SK-N-SH (cell line): ENCODE data around the gene CARD19. TPM values are rescaled to one million over a fixed set of nuclear protein-coding genes. Genes with fewer than 3 reads are reported as not detected.

ENCODE experiments used
- CTCF ChIA-PET: fragments of 300-600, 350-600 bp; formaldehyde crosslinking; extraction: SDS; loops from one replicate; lab custom pipeline; 2021; lab: Yijun Ruan, JAX
- POLR2A ChIA-PET: fragments of 350-600 bp; sonication (Branson Sonifier 250); formaldehyde crosslinking; extraction: SDS; loops from one replicate; lab custom pipeline; 2020; ENCODE audit warnings: antibody characterized with exemption, inconsistent platforms; lab: Yijun Ruan, JAX
- DNase-seq: peaks from one replicate; pipeline ENCODE4 v3.0.0; 2012
- H2AFZ ChIP-seq: fragments of 200-600 bp; sonication (generic); 2 replicates; pipeline ENCODE4 v1.8.1; 2016; ENCODE audit warnings: antibody characterized with exemption, mild to moderate bottlenecking, low read depth
- H3F3A ChIP-seq: fragments of 200-600 bp; sonication (generic); replicated peaks from 2 replicates; pipeline ENCODE3; 2016; ENCODE audit warnings: antibody characterized with exemption, mild to moderate bottlenecking; ENCODE audit not compliant: insufficient read depth
- H3K27ac ChIP-seq, 2 experiments: fragments of 200-500 bp in 1 of 2; fragments of 200-600 bp in 1 of 2; sonication (Bioruptor generic) in 1 of 2; sonication (generic), shearing (Covaris generic) in 1 of 2; 2 replicates each; pipeline versions ENCODE4 v1.5.1 to v1.6.1; 2014 to 2016; ENCODE audit warnings: low read depth in 2 of 2, inconsistent platforms in 1 of 2, low read length in 1 of 2, mild to moderate bottlenecking in 1 of 2, mixed read lengths in 1 of 2
- H3K27me3 ChIP-seq: fragments of 200-600 bp; sonication (generic), shearing (Covaris generic); 2 replicates; pipeline ENCODE4 v1.6.1; 2016; ENCODE audit warnings: mixed run types; ENCODE audit not compliant: insufficient read depth
- H3K36me3 ChIP-seq, 2 experiments: fragments of 200-500 bp in 1 of 2; fragments of 200-600 bp in 1 of 2; sonication (Bioruptor generic) in 1 of 2; sonication (generic) in 1 of 2; replicated peaks in 1 of 2; 2 replicates each; pipeline versions ENCODE3 to v1.5.1; 2014 to 2016; ENCODE audit warnings: low read length in 1 of 2, mild to moderate bottlenecking in 1 of 2; ENCODE audit not compliant: insufficient read depth in 2 of 2, control insufficient read depth in 1 of 2
- H3K4me1 ChIP-seq, 2 experiments: fragments of 200-500 bp in 1 of 2; fragments of 200-600 bp in 1 of 2; sonication (Bioruptor generic) in 1 of 2; sonication (generic), shearing (Covaris generic) in 1 of 2; 2 replicates each; pipeline versions ENCODE4 v1.5.1 to v1.6.1; 2014 to 2016; ENCODE audit warnings: low read depth in 1 of 2, low read length in 1 of 2, mixed run types in 1 of 2; ENCODE audit not compliant: insufficient read depth in 2 of 2, control insufficient read depth in 1 of 2
- H3K4me2 ChIP-seq: fragments of 200-600 bp; sonication (generic), shearing (Covaris generic); 2 replicates; pipeline ENCODE4 v1.6.1; 2017; ENCODE audit warnings: mixed run types
- H3K4me3 ChIP-seq, 2 experiments: fragments of 200-500 bp in 1 of 2; fragments of 200-600 bp in 1 of 2; sonication (Bioruptor generic) in 1 of 2; sonication (generic), shearing (Covaris generic) in 1 of 2; 2 replicates each; pipeline versions ENCODE4 v1.5.1 to v1.8.1; 2014 to 2016; ENCODE audit warnings: low read depth in 2 of 2, inconsistent platforms in 1 of 2, low read length in 1 of 2, mild to moderate bottlenecking in 1 of 2, mixed read lengths in 1 of 2, moderate library complexity in 1 of 2
- H3K79me2 ChIP-seq: fragments of 200-600 bp; sonication (generic); 2 replicates; pipeline ENCODE4 v1.8.1; 2017; ENCODE audit warnings: mild to moderate bottlenecking; ENCODE audit not compliant: insufficient read depth
- H3K9ac ChIP-seq: fragments of 200-600 bp; sonication (generic); 2 replicates; pipeline ENCODE4 v1.6.1; 2017; ENCODE audit warnings: mixed run types
- H3K9me2 ChIP-seq: fragments of 200-600 bp; sonication (generic); 2 replicates; pipeline ENCODE4 v1.6.1; 2017; ENCODE audit warnings: mixed run types
- H3K9me3 ChIP-seq: fragments of 200-600 bp; sonication (generic); 2 replicates; pipeline ENCODE4 v1.6.1; 2017; ENCODE audit warnings: mixed run types, mild to moderate bottlenecking, moderate library complexity
- H4K20me1 ChIP-seq: fragments of 200-600 bp; sonication (generic); 2 replicates; pipeline ENCODE4 v1.6.1; 2017; ENCODE audit warnings: mild to moderate bottlenecking, mixed run types; ENCODE audit not compliant: insufficient read depth
- CHD2 ChIP-seq: fragments of 150-350 bp; IDR thresholded peaks from 2 replicates; pipeline ENCODE4 v1.6.1; 2018; ENCODE audit warnings: low read length; ENCODE audit not compliant: partially characterized antibody
- CTCF ChIP-seq: fragments of 200-600 bp; sonication (generic); IDR thresholded peaks from 2 replicates; pipeline ENCODE4 v1.6.1; 2017; ENCODE audit warnings: antibody characterized with exemption, mild to moderate bottlenecking, moderate library complexity
- ELF1 ChIP-seq: IDR thresholded peaks from 2 replicates; pipeline ENCODE4 v1.4.0; 2012
- FOSL2 ChIP-seq: IDR thresholded peaks from 2 replicates; pipeline ENCODE4 v1.4.0; 2012; ENCODE audit warnings: low read depth, mild to moderate bottlenecking, moderate library complexity, borderline replicate concordance
- FOXM1 ChIP-seq: IDR thresholded peaks from 2 replicates; pipeline ENCODE4 v1.4.0; 2012; ENCODE audit warnings: low read depth, mild to moderate bottlenecking
- JUND ChIP-seq: IDR thresholded peaks from 2 replicates; pipeline ENCODE4 v1.4.0; 2012
- MAX ChIP-seq: IDR thresholded peaks from 2 replicates; pipeline ENCODE4 v1.4.0; 2012; ENCODE audit warnings: low read depth
- NRF1 ChIP-seq: IDR thresholded peaks from 2 replicates; pipeline ENCODE4 v1.6.1; 2012; ENCODE audit warnings: low read depth, mild to moderate bottlenecking, low read length
- RAD21 ChIP-seq: IDR thresholded peaks from 2 replicates; pipeline ENCODE4 v1.6.1; 2012; ENCODE audit warnings: mild to moderate bottlenecking, low read length
- RCOR1 ChIP-seq: fragments of 150-350 bp; IDR thresholded peaks from 2 replicates; pipeline ENCODE4 v1.6.1; 2017; ENCODE audit warnings: antibody characterized with exemption, low read length
- REST ChIP-seq: IDR thresholded peaks from 2 replicates; pipeline ENCODE4 v1.6.1; 2012; ENCODE audit warnings: mild to moderate bottlenecking, low read depth, low read length, moderate library complexity
- RXRA ChIP-seq: IDR thresholded peaks from 2 replicates; pipeline ENCODE4 v1.4.0; 2012; ENCODE audit warnings: low read depth, mild to moderate bottlenecking, borderline replicate concordance
- SIN3A ChIP-seq: IDR thresholded peaks from 2 replicates; pipeline ENCODE4 v1.6.1; 2012; ENCODE audit warnings: low read depth, mild to moderate bottlenecking, low read length, moderate library complexity, borderline replicate concordance
- TAF1 ChIP-seq: IDR thresholded peaks from 2 replicates; pipeline ENCODE4 v1.6.1; 2012; ENCODE audit warnings: low read depth, mild to moderate bottlenecking, low read length, moderate library complexity, borderline replicate concordance
- TCF12 ChIP-seq: IDR thresholded peaks from 2 replicates; pipeline ENCODE4 v1.4.0; 2012
- TEAD4 ChIP-seq: IDR thresholded peaks from 2 replicates; pipeline ENCODE4 v1.4.0; 2012; ENCODE audit warnings: mild to moderate bottlenecking, borderline replicate concordance; ENCODE audit not compliant: insufficient read depth
- USF1 ChIP-seq: IDR thresholded peaks from 2 replicates; pipeline ENCODE4 v1.4.0; 2012; ENCODE audit warnings: low read depth, borderline replicate concordance
- USF2 ChIP-seq: fragments of 150-350 bp; IDR thresholded peaks from 2 replicates; pipeline ENCODE4 v1.6.1; 2017; ENCODE audit warnings: antibody characterized with exemption, low read length, low read depth, borderline replicate concordance
- YY1 ChIP-seq: IDR thresholded peaks from 2 replicates; pipeline ENCODE4 v1.4.0; 2012; ENCODE audit warnings: low read depth, mild to moderate bottlenecking
- WGBS: methylation state at CpG from one replicate; pipeline ENCODE4 v1.1.6; 2017; ENCODE audit warnings: low lambda C conversion rate; 5-methylcytosine and 5-hydroxymethylcytosine counted together
- polyA plus RNA-seq, 3 experiments: library from polyadenylated mRNA; depleted of rRNA; stranded (reverse); fragments of >200 nt; gene quantifications; 2 replicates each; pipeline ENCODE4 v1.2.3, GENCODE V29; 2012

The CARD19 gene
- polyA plus RNA-seq, 1 of the 3 experiments (the other 2 are of a cell fraction), result 165 TPM

GRCh38 chr9:93111371-93112115, 15.5 kb downstream of the CARD19 start:
- ChIA-PET POLR2A (no interaction called here), CTCF (no interaction called here)
- H3K27ac ChIP-seq, result no peak overlapping the region; a peak in 1 of 4 replicates
- DNase-seq, result no peak
- H3K4me1 ChIP-seq, result peaks cover 0 to 9% of the 10 kb centered on the region in 2 experiments; a peak in 1 of 4 replicates
- H3K9ac ChIP-seq, result no peak overlapping the region
- H2AFZ ChIP-seq, result no peak overlapping the region
- H3K9me2 ChIP-seq, result no peaks in the 10 kb centered on the region
- H4K20me1 ChIP-seq, result peaks cover 16% of the 10 kb centered on the region
- H3K27me3 ChIP-seq, result no peaks in the 10 kb centered on the region
- H3F3A ChIP-seq, result no peaks in the 10 kb centered on the region
- peaks cover 20% of the 10 kb centered on the region for H3K79me2 ChIP-seq
- no peak for TF ChIP-seq MAX
- TF ChIP-seq RAD21, result no peak
- no peak for TF ChIP-seq JUND
- no peak for TF ChIP-seq TAF1
- no peak for TF ChIP-seq FOSL2
- no peak for TF ChIP-seq YY1
- no peak for TF ChIP-seq RXRA
- TF ChIP-seq CTCF, result no peak
- no peak for TF ChIP-seq USF2
- no peaks in the 10 kb centered on the region for H3K9me3 ChIP-seq
- peaks cover 0 to 40% of the 10 kb centered on the region in 2 experiments for H3K36me3 ChIP-seq
- no peak overlapping the region for H3K4me2 ChIP-seq
- WGBS, result 94% methylated on average over 9 of the region's 18 CpGs
- H3K4me3 ChIP-seq, result no peak overlapping the region

- Histone ChIP-seq H2AFZ (no peak overlapping the region), H3K79me2 (peaks cover 13% of the 10 kb centered on the region), H3K9me3 (no peaks in the 10 kb centered on the region), H3K36me3 (peaks cover 0 to 40% of the 10 kb centered on the region in 2 experiments), H3K27me3 (no peaks in the 10 kb centered on the region), H4K20me1 (peaks cover 8% of the 10 kb centered on the region; the same call in 1 of the 2 replicates), H3K4me3 (no peak overlapping the region), H3K4me2 (no peak overlapping the region), H3F3A (no peaks in the 10 kb centered on the region), H3K27ac (no peak overlapping the region), H3K9ac (no peak overlapping the region), H3K4me1 (peaks cover 0 to 9% of the 10 kb centered on the region in 2 experiments; a peak in 1 of 4 replicates), H3K9me2 (no peaks in the 10 kb centered on the region)
- ChIA-PET POLR2A (no interaction called here), CTCF (interaction anchor here (0.8 to 1.0 kb wide), 2 partner anchors 14 to 42 kb away, joined by 3 read pairs; no protein-coding TSS in a partner anchor)
- 82% methylated on average over 11 of the region's 15 CpGs for WGBS
- DNase-seq, result no peak
- no peak for TF ChIP-seq ELF1
- TF ChIP-seq USF1, result no peak
- no peak for TF ChIP-seq TCF12
- TF ChIP-seq RCOR1, result no peak
- no peak for TF ChIP-seq JUND
- TF ChIP-seq TEAD4, result no peak
- no peak for TF ChIP-seq REST
- no peak for TF ChIP-seq SIN3A
- no peak for TF ChIP-seq YY1
- TF ChIP-seq FOXM1, result no peak
- no peak for TF ChIP-seq CHD2
- TF ChIP-seq NRF1, result no peak
Measured at GRCh38 chr9:93112116-93112863, 16.3 kb downstream of the CARD19 start.
